HG03045 (cell line): ENCODE measurements around the gene IP6K3.

Experiments used
- ATAC-seq: cut with Tn5 transposase; IDR thresholded peaks from one replicate; pipeline ENCODE4 v1.9.1; 2021; ENCODE audit warnings: mild to moderate bottlenecking, moderate library complexity; ENCODE audit not compliant: unreplicated experiment

IP6K3 gene, protein sequence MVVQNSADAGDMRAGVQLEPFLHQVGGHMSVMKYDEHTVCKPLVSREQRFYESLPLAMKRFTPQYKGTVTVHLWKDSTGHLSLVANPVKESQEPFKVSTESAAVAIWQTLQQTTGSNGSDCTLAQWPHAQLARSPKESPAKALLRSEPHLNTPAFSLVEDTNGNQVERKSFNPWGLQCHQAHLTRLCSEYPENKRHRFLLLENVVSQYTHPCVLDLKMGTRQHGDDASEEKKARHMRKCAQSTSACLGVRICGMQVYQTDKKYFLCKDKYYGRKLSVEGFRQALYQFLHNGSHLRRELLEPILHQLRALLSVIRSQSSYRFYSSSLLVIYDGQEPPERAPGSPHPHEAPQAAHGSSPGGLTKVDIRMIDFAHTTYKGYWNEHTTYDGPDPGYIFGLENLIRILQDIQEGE

DNA sequence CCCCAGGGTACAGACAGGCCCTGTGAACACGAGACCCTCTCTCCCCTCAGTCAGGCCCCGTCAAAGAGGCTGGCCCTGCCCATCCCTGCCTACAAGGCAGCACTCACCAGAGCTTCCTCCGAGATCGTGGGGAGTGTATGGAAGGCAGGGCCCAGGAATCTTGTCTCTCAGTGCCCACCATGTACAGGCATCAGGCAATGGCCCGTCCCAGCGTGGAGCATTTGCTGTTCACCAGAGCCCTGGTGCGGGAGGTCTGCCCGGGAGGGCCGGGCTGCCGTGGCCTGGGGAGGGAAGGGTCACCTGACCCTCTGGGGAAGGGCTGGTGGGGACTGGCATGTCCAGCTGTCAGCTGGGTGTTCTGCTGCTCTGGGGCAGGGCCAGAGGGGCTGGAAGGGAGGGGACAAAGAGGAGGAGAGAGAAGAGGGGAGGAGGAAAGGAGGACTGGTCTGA is at the start of gene IP6K3:
Gene IP6K3, minus strand, starts transcription at position 255 of the 450 bp plus-strand sequence. CDS start 11,429 bp downstream, outside the sequence.
- ATAC-seq: no peak

DNA sequence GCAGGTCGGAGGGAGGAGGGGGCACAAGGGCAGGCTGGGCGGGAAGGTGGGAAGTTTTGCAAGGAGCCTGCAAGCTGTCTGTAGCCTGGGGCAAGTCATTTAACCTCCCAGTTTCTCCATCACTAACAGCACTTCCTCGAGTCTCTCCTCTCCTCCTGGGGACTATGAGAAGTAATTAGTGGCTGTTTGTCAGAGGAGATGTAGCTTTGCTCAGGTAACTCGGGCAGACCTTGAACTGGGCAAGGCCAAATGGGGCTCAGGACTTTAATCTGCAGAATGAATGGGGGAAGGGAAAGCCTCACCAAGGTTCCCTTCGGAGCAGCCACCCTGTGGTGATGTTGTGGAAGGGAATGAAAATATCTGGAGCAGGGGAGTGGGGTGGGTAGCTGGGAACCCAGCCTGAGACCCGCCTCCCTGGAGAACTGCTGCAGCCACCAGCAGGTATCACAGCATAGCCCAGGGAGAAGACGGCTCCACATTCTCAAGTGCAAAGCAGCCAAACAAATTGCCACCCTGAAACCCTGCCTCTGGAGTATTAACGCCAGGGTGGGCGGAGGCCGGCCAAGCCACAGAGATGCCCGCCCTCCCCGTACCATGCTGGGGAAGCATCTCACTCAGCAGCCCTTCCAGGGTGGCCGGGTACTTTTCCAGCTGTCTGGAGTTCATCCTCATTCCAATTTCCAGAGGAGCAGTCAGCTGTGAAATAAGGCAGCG is 48.4 kb upstream of the IP6K3 start:
- ATAC-seq: no peak

DNA sequence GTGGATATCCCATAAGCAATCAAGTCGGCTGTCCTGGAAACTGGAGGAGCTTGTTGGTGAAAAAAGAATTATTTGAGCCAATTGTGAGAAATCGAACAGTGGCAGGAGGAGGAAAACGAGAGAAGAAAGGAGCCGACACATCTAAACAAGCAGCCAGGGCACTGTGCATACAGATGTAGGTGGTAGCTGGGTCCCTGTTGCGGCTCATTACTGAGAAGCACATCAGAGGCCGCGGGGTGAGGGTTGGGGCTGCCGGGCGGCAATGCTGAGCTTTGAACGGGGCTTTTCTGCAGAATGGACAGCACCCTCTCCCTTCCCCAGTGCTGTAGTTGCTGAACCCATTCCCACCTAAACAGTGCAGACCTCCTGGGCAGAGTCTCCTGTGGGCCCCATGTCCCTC is 46.3 kb upstream of the IP6K3 start:
- ATAC-seq: no peak

GRCh38 chr6:33791620-33792019 is 44.9 kb upstream of the IP6K3 start:
- ATAC-seq: no peak

- no peak for ATAC-seq
Measured at GRCh38 chr6:33790910-33791309, 44.2 kb upstream of the IP6K3 start.

DNA sequence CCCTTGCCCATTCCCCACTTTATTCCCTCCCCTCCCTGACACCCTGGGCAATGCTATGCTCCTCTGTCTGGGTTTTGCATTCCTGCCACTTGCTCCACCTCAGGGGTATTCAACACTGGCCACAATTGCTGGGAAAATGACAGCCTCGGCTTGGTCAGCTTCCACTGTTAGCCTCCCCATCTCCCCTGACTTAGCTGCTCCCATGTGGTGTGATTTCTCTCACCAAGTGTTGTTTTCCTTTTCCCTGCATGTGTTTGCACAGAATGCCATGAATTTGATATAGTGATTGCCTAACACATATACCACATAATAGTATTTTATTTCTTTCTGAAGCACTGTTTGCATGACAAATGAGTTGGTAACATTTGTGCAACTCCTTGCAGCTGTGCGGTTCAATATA is 43.7 kb upstream of the IP6K3 start:
- no peak for ATAC-seq

DNA sequence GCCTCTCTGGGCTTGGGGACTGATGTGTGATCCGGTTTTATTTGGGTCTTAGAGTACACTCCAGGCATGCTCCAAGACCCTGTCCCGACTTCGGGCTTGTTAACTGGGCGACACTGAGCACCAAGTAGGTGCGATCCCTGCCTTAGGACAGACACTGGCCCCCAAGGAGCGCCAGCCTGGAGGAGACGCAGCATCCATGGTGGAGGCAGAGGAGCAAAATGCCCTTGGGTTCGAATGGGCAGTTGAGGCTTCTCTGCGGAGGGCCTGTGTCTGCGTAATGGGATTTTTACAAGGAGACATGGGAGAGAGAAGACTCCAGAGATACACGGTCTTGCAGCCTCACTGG is 42.8 kb upstream of the IP6K3 start:
- no peak for ATAC-seq

- ATAC-seq: peak; percentile 86
Measured at GRCh38 chr6:33788694-33789549, 42.2 kb upstream of the IP6K3 start, which contains the start of gene LEMD2. LEMD2 (minus strand) TSS chr6:33789130; CDS start chr6:33789116, 14 bp downstream.

- peak; percentile 47 for ATAC-seq
Measured at GRCh38 chr6:33787954-33788693, 41.4 kb upstream of the IP6K3 start.

DNA sequence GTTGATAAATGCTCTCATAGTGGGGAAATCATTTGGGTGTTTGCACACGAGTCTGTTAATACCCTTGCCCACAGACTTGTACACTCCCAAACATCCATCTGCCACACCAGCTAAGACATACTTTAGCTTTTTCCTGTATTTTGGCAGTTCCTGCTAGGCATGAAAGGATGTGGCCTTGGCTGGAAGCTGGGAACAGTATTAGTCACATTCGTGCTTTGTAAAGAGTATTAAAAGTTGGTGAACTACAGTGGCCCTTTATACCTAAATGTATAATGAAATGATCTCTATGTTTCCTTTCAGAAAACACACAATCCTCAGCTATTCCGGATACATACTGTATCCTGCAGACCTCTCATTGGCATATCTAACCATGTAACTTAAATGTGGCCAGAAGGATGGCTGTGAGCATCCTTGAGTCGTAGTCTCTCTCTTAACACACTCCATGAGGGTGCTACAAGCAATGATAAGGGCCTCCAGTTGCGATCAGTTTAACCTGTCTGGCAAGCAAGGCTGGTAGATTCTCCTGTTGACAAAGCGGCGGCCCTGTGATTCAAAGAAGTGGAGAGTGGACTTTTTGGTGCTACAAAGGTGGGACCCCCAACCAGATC is 40.7 kb upstream of the IP6K3 start:
- ATAC-seq: no peak

DNA sequence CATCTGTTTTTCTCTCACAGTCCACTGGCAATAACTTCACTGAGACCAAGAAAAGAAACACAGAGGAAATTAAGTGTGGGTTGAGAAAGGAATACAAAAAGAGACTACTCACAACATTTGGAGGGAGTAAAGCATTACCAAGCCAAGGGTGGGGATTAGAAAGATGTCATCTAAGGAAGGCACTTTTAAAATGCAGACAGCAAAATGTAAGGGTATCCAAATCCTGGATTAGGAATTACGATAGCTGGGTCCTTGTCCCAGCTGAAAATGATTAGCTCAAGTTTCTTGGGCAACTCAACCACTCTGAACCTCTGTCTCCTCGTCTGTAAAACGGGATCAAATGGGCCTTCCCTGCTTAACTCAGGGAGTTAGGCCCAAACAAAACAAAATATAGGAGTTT is 40.0 kb upstream of the IP6K3 start:
- no peak for ATAC-seq

- no peak for ATAC-seq
Measured at GRCh38 chr6:33785778-33786177, 39.1 kb upstream of the IP6K3 start.

GRCh38 chr6:33784787-33785186 is 38.1 kb upstream of the IP6K3 start:
- no peak for ATAC-seq

GRCh38 chr6:33783781-33784520 is 37.2 kb upstream of the IP6K3 start:
- no peak for ATAC-seq

GRCh38 chr6:33782561-33782960 is 35.9 kb upstream of the IP6K3 start:
- no peak for ATAC-seq

- ATAC-seq: no peak
Measured at GRCh38 chr6:33781131-33781975, 34.6 kb upstream of the IP6K3 start.

DNA sequence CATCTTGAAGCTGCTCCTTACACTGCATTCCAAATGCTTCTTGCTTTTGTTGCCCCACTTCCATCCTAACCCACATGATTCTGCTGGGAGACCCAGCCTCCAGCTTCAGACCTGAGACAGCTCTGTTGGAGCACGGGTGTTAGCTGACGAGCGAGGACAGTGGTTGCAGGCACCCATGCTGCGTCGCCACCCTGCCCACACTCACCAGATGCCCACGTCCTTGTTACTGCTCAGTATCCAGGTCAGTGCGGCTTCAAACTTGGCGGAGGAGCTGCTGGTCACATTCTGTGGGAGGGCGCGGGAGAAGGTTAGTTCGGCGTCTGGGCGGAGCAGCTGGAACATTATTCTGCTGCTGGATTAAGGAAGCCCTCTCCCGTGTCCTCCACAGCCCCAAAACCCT is 33.2 kb upstream of the IP6K3 start:
- no peak for ATAC-seq

DNA sequence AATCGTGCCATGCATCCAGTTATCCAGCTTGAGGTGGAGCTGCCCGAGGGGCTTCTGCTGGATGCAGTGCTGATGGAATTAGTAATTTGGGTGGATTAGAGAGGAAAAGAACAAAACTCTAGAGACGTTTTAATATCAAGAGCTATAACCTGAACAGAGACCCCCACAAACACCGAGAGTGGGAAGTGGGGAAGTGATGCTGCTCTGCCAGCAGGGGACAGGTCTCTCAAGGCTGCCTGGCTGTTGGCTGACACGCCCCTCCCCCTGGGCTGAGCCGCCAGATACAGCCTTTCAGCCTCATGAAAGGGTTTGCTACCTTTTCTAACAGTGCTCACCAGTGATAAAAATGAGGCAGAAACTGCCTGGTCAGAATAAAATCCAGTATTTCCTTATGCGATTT is 32.6 kb upstream of the IP6K3 start:
- ATAC-seq: no peak
